ENCODE measurements around the gene METTL18.

DNA sequence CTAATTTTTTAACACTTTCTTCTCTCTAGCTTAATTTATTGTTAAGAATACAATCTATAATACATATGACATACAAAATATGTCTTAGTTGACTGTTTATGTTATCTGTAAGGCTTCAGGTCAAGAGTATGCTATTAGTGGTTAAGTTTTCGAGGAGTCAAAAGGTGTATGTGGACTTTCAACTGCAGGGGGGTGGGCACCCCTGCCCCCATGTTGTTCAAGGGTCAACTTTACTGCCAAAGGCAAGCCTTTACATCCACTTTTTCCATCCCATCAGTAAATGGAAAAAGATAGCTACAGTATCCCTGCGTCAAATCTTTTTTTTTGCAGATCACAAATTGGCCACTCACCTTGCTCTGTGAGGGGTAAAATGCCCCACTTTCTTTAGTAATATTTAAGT lies 6.3 kb downstream of the METTL18 start:
- TF ChIP-seq ZNF274 (IDR thresholded peaks at IDR 0.05; ENCODE audit: low read depth, low read length) (no peak), YY1 (IDR thresholded peaks at IDR 0.05; ENCODE audit: insufficient read depth, insufficient read length) (no peak)
